Right lung (tissue), 5 donors: ENCODE data around the gene DLK1. TPM values are rescaled to one million over a fixed set of nuclear protein-coding genes. Genes with fewer than 3 reads are reported as not detected.

Source experiments
- DNase-seq, 2 donors: peaks; one replicate each; pipeline ENCODE4 v3.0.0-alpha.2; 2013
- polyA plus RNA-seq, 5 donors: library from polyadenylated mRNA; unstranded; fragments of 120-200 nt; gene quantifications; one replicate each; pipeline versions ENCODE4 v1.2.1 to v1.2.3, GENCODE V29; 2013; ENCODE audit warnings: inconsistent platforms in 1 of 5, low replicate concordance in 1 of 5; ENCODE audit not compliant: insufficient read length in 5 of 5, insufficient read depth in 1 of 5

The DLK1 gene
- polyA plus RNA-seq, 5 donors, result 0.41 to 117 (median 2.8) TPM

DNA sequence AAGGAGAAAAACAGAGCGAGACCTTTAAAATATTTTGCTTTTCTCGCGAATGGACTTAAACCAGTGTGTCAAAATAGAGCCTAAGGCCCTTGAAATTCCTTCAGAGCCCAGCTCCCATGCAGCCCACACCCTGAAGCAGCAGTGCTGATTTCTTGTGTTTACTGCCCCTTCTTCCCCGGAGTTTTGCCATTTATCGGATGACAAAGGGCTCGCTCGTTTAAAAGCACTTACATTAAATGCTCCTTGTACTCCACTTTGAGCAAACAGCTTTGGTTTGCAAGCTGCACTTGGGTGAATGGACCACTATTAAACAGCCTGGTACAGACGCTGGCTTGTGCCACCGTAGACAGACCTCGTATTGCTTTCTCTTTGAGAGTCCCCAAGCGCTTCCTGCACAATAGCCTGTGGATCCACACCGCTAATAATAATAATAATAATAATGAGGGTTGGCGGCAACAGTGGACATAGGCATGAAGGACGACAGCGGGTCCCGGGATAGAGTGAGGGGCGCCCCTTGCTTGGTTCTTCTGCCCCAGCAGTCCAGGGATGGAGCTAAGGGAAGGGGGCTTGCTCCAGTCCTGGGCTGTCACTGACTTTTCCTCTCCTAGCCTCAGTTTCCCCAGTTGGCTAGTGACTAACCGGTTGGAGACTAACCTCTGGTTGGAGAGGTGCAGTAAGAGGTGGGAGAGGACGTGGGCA, 6.6 kb downstream of the DLK1 start:
- no peak for DNase-seq

DNA sequence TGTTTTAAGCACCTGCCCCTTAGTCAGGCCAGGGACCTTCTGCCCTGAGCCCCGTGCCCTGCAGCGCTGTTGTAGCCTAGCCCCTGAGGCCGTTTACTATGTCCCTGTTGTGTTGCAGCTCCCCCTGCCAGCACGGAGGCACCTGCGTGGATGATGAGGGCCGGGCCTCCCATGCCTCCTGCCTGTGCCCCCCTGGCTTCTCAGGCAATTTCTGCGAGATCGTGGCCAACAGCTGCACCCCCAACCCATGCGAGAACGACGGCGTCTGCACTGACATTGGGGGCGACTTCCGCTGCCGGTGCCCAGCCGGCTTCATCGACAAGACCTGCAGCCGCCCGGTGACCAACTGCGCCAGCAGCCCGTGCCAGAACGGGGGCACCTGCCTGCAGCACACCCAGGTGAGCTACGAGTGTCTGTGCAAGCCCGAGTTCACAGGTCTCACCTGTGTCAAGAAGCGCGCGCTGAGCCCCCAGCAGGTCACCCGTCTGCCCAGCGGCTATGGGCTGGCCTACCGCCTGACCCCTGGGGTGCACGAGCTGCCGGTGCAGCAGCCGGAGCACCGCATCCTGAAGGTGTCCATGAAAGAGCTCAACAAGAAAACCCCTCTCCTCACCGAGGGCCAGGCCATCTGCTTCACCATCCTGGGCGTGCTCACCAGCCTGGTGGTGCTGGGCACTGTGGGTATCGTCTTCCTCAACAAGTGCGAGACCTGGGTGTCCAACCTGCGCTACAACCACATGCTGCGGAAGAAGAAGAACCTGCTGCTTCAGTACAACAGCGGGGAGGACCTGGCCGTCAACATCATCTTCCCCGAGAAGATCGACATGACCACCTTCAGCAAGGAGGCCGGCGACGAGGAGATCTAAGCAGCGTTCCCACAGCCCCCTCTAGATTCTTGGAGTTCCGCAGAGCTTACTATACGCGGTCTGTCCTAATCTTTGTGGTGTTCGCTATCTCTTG, 7.6 kb downstream of the DLK1 start:
- DNase-seq, result no peak

DNA sequence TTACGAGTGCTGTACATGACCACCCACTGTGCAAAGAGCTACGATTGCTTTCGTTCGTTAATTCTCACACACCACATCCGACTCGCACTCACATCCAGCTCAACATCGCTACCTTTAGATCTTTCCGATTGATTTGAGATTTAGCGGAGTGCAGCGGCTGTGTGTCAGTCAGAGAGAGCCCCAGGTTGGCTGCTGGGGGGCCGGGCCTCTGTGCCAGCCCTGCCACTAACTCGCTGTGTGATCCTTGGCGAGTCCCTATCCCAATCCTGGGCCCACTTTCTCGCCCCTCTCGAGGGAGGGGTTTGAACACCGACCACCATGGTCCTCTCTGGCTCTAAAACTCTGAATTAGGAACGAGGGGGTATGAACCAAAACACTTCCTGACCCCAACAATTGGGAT, 8.6 kb downstream of the DLK1 start:
- DNase-seq, result no peak

DNA sequence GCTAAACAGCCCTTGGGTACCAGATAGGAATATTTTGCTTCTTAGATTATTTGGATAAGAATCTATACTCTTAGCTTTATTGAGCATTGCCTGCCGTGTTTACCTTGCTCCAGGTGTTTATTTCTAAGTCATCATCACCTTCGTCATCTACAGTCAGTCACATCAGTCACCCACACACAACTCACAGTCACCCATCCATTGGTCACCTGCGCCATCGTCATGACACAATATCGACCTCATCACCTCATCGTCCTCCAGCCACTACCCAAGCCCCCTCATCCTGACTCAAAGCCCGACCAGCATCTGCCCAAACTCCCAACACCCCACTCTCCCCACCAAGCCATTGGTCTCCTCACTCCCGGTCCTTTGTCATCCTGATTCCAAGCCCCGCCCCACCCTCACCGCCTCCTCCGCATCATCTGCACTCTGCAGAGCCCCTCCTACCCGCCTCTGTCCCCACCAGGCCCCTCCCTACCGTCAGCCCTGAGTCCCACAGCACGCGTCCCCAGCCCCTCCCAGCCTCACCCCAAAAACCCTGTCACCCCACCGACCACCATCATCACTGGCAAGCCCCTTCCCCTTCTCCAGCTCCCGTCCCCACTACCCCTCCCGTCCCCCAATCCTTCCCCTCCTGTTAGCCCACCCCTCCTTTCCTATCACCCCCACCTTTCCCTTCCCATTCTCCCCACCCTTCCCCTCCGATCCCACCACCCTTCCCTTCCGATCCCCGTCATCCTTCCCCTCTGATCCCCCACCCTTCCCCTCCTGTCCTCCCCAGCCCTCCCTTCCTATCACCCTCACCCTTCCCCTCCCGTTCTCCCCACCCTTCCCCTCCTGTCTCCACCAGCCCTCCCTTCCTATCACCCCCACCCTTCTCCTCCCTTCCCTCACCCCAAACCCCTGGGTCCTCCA, 9.8 kb downstream of the DLK1 start:
- DNase-seq, result no peak

DNA sequence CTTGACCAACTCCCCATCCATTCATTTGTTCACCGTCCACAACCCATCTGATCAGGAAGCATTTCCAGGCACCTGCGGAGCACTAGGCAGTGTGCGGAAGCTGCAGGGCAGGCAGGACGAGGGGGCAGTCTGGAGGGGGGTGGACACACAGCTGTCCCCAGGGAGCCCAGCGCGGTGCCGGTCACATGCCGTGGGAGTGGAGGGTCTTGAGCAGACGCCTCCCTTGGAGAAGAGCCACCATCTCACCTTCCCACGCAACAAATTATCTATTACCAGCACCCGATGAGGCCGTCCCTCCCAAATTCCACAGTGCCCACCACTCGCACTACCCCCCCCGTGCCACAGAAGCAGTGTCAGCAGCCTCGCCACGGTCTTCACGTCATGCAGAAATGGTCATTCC, 10.8 kb downstream of the DLK1 start:
- DNase-seq, result no peak

DNA sequence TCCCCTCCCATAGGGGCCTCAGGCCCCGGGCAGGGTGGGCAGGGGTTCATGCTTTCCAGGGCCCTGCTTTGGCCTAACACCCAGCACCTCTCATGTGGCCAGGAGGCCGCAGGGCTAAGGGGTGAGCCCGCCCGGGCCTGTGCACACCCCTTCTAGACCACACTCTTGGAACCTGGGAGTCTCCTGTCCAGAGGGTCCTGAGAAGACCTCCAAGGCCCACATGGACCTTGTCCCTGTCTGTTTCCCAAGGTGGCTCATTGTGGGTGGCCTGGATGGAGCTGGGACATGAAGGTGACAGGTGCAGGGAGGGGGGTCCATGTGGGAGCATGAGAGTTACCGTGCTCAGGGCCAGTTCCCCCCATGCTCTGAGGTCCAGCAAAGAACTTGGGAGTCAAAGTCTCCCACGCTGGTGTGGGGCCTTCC, 11.6 kb downstream of the DLK1 start:
- DNase-seq, result no peak

DNA sequence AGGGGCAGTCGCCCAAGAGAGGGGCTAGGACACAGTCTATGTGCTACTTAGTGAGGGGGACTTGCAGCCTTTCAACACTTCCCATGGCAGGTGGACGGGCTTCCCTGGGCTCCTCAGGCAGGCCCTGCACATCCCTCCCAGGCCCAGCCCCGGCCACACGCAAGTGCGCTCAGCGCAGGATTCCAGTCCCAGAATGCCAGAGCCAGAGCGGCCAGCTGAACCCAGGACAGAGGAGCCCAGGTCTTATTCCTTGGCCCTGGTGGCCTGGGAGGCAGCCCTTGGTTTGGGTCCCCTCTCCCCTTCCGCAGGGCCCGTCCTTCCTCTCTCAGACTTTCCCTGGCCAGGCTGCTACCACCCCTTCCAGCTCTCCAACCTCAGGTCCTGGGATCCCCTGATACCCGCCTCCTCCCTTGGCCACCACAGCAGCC, 12.0 kb downstream of the DLK1 start:
- DNase-seq, result no peak

DNA sequence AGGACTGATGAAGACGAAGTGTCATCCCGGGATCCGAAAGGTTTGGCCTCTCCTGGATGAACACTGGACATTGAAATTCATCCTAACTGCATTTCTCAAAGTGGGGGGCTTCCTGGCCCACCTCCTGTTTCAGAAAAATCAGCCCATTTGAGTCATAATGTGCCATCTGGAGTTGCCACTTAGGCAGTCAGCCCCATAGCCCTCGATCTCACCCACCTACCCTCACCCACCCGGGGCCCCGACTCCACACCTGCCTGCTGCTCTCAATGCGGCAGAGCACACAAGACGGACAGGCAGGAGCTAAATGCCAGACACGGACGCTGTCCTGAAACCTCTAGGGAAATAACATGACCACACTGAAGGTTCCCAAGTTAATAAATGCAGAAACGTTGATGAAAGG, 12.6 kb downstream of the DLK1 start:
- DNase-seq, result no peak

DNA sequence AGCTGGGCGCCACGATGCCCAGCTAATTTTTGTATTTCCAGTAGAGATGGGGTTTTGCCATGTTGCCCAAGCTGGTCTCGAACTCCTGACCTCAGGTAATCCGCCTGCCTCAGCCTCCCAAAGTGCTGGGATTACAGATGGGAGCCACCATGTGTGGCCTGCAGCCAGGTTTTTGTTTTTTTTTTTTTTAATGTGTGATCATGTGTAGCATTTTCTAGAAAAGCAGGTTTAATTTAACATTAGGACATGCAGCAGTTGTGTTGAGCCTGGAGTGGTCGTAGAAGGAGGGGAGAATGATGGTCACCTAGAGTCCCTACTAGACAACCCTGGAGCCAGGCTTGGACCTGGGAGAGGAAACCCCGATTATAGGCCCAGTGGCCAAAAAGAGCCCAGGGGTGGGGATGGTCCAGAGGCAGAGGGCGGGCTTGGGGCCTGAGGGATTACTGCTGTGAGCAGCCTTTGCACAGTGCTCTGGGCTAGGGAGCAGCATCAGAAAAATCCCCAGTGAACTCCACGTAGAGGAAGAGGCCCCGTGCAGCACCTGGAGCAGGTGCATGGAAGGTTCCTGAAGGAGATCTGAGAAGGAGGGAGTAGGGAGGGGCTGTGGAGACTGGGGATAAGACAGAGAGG, 13.6 kb downstream of the DLK1 start:
- no peak for DNase-seq

DNA sequence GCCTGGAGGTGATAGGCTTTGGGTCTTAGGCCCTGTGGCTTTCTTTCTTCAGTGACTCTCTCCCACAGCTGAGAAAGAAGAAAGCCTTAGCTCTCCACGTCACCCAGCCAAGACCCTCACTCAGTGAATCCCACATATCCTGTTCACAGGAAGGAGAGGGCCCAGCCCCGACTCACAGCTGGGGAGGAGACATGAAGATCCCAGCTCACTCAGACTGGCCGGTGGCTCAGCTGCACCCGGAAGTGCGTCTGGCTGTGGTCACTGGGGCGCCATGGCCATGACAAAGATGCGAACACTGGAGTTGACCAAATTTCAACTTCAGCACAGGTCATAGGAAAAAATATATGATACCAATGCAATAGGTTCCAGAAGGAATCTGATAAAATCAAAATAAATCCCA, 14.2 kb downstream of the DLK1 start:
- no peak for DNase-seq

DNA sequence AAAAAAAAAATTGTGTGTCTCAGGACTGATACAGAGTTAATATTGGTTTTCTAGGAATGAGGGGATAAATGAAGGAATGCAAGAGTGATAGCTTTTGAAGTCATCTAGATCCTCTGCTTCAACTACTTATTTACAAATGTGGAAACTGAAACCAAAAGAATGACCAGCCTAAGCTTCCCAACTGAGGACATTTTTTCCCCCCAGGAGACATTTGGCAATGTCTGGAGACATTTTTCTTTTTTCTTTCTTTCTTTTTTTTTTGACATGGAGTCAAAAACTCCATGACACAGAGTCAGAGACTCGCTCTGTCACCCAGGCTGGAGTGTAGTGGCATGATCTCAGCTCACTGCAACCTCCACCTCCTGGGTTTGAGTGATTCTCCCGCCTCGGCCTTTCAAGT, 15.3 kb downstream of the DLK1 start:
- DNase-seq, result no peak

DNA sequence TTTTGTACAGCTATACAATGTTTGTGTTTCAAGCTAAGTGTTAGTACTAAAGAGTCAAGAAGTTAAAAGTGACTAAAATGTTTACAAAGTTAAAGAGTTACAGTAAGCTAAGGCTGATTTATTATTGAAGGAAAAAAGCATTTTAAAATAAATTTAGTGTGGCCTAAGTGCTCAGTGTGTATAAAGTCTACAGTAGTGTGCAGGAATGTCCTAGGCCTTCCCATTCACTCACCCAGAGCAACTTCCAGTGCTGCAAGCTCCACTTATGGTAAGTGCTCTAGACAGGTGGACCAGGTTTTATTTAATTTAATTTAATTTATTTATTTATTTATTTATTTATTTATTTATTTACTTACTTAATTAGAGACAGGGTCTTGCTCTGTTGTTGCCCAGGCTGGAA, 19.6 kb downstream of the DLK1 start:
- no peak for DNase-seq

DNA sequence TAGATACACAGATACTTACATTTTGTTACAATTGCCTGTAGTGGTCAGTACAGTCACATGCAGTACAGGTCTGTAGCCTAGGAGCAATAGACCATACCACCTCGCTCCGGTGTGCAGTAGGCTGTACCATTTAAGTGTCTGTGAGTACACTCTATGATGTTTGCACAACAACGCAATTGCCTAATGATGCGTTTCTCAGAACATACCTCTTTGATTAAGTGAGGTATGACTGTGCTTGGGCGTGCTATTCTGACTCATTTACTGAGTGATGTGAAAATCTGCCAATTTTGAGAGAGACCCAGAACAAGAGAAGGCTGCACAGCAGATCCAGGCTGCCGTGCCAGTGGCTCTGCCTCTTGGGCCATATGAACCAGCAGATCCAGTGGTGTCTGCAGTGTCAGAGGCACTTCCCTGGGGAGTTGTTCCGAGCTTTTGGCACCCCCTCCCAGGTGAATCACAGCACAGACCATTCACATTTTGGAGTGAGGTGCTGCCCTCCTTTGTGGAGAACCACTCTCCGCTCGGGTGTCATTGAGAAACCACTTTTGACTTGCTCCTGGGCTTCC, 20.4 kb downstream of the DLK1 start:
- DNase-seq, result no peak

DNA sequence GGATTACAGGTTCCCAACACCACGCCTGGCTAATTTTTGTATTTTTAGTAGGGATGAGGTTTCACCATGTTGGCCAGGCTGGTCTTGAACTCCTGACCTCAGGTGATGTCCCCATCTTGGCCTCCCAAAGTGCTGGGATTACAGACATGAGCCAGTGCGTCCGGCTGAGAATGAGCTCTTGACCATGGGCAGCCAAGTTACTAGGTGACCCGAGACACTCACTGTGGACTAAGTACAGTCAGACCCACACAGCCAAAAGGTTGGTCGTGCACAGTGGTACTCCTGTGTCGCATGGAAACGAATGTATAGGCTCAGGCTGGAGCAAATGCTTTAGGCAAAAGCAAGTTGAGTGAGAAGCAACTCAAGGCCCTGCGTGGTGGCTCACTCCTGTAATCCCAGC, 21.0 kb downstream of the DLK1 start:
- DNase-seq, result no peak

DNA sequence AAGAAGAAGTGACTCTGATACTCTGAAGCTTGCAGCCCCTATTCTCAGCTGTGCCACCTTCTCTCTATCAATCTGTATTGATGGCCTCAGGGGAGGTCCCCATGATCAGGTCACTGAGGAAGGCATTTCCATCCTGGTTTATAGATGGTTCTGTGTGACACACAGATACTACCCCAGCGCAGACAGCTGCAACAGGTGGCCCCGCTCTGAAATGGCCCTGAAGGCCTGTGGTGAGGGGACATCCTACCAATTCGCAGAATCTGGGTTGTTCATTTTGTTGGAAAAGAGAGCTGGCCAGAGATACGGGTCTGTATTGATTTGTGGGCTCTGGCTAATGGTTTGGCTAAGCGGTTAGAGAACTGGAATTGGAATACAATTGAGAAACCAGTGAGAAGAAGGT, 21.7 kb downstream of the DLK1 start:
- no peak for DNase-seq

DNA sequence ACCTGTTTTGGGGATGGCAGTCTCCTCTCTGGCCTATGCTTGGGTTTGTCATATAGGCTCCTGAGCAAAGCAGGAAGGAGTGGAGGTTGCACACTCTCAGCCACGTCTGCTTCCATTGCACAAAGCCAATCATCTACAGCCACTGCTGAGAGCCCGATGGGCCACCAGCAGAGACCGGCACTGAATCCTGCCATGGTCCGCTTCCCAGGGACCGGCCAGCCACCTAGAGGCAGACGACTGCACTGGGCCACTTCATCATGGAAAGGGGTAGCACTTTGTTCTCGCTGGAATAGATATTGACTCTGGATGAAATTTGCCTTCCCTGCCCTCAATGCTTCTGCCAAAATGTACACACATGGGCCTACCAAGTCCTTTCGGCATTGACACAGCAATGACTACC, 22.3 kb downstream of the DLK1 start:
- no peak for DNase-seq

DNA sequence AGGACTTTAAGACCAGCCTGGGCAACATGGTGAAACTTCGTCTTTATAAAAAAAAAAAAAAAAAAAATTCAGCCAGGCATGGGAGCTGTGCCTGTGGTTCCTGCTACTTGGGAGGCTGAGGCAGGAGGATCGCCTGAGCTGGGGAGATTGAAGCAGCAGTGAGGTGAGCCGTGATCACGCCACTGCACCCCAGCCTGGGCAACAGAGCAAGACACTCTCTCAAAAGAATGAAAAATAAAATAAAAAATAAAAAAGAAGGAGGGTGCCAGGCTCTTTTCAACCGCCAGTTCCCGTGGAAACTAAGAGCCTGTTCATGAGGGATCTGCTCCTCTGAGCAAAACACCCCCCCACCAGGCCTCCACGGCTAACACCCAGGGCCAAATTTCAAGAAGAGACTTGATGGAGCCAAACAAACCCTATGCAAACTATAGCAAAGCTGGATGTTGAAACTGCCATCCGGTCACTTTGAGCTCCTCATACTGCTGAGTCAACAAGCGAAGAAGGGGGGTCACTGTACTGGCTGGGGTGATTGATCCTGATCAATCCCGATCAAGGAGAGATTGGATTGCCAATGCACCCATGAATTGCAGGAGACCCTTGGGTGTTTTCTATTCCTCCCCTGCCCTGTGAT, 23.4 kb downstream of the DLK1 start:
- DNase-seq, result no peak

DNA sequence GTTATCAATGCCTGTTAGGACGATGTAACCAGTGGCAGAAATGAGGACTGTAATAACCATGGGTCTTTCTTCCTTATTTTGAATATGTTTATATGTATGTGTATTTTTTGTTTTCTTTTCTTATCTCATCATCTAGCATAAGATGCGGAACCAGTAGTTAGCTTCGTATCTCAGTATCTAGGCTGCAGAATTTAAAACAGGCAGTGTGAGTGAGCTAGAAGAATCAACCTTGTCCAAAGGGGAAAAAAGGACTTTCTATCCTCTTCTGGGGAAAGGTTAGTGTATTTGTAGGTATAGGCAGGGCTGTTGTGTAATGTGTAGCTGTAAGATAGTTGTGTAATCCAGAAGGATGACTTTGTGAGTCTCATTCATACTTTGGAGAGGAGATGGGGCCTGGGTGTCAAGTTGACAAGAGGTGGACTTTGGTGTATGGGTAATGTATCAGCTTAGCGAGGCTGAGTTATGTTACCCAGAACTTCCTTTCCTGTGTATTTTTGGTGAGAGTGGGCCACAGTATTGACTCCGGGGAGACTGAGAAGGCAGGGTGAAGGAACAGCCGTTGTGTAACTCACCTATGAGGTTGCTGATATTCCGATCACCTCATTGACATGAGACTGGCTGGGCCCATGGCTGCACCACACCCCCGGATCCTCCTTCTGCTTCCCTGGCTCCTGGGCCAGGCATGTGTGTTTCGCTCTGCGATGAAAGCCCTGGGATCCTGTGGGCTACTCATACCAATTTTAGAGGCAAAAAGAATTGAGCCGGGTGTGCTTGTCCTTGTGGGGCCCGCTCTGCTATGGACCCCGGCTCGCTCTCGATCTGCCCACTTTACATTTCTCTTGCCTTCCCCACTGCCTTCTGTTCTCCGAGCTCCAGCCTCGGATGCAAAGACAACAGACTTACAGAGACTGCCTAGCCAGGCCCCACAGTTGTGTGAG, 24.3 kb downstream of the DLK1 start:
- no peak for DNase-seq

DNA sequence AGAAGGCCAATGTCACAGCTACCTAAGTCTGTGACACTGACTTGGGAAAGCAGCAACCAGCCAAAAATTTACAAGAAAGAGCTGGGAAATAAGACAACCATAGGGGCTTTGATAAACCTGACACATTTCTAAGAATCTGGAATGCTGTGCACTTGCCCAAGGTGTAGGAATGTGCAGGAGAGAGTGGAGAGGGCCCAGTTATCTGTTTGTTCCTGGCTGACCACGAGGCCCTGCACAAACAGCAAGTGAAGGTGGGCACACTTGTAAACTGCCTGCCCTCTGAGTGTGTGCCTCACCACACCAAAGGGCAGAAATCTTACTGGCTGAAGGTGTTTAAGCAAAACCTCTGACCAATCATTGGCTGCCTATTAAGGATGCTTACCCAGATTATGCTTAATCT, 27.3 kb downstream of the DLK1 start:
- DNase-seq, result no peak

DNA sequence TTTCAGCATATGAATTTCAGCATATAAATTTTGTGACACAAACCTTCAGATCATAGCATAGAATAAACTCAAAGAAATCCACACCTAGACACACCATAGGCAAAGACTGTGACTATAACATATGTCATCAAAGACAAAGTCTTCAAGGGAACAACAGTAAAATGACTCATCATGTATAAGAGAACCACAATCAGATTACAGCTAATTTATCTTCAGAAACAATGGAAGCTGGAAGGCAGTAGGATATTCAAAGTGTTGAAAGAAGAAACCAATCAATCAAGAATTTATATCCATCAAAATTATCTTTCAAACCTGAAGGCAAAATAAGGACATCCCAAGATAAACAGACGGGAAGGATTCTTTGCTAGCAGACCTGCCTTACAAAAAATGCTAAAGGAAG, 29.0 kb downstream of the DLK1 start:
- DNase-seq, result no peak
